Stimulated activated CD4-positive, alpha-beta T cell treated with anti-CD3 and anti-CD28 coated beads, TNF-alpha, amount 100 ng/mL, for 48 hours (primary cell): ENCODE measurements around the gene ZBTB25.

ENCODE experiments used
- DNase-seq, 3 donors: peaks; one replicate each; pipeline ENCODE4 v3.0.0-alpha.2; 2020; ENCODE audit warnings: low read depth in 3 of 3

Gene ZBTB25

DNA sequence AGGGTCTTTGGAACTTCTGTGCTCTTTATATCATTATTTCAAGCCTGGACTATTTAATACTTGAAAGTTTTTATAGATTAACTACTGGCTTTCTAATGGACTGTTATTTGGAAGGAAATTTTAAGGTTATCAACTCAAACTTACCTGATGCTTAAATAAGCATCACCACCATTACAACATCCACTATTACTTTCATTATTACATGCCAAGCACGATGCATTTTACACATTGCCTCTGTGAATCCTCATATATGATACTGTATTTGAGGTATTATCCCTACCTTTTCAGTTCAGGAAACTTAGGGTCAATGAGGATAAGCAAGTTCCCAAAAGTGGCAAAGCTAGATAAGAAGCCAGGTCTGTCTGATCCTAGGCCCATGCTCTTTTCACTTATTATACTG, 13.3 kb upstream of the ZBTB25 start:
- DNase-seq: no peak

DNA sequence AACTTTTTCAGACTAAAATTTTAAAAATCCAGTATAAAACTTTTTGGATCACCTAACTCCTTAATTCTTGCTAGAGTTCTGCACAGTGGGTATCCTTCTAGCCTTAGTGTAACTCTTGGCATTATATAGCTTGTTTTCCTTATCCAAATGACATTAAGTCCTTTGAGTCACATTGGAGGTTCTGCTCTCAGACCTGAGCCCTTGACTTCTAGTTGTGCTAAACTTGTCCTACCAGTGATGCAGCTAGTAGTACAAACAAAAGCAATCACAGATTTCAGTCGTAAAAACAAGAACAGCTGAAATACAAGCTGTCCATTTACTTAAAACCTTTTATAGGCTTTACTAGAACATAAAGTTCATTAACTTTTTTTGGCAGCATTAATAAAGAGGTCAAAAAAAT, 11.4 kb upstream of the ZBTB25 start:
- no peak for DNase-seq

DNA sequence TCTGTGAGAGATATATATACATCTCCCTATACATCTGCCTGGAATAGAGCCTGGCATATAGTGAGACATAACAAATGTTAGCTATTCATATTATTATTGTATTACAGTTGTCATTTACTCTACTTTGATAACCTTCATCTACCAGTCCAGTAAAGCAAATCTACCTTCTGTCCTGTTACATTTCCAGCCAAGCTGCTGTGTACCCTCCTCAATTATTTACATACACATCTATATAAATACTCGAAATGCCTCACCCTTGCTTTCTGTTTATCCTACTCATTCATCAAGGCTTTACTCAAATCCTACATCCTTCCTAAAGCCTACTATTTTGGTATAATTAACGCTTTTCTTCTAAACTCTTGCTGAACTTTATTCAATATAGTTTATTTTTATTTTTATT, 9.6 kb upstream of the ZBTB25 start:
- no peak for DNase-seq

DNA sequence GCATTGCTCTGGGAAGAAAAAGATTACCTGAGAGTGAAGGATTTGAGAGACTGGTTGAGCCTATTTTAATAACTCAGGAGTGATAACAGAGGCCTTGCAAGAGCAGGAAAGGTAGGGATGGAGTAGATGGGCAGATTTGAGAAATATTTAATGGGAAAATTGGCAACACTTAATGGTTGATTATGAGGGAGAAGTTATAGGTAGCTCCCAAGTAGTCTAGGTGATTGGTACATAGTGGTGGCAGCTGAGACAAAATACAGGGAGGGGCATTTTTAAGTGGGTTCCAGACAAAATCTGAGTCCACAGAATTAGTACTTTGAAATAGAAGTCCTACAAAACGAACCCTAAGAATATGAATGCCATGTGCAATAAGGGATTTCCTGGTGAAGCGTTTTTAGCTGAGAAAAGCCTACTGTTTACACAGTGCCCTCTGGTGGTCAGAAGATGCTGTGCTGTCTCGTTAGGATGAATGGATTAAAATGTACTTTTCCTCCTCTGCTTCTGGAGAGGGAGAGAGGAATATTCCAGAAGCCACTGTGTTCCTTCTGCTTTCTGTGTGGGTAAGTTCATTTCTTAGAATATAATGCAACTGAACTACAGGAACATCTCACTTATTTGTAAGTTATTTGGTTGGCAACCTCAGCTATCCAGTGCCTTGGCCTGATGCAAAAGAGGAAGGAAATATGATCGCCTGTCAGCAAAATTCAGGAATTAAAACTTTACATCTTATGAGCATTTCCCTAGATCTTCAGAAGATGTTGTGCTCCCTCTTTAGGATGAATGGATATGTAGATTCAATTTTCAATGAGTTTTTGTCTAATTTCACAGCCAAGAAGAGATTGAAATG, 7.4 kb upstream of the ZBTB25 start:
- peak in 2 of 3 donors; percentile 46 for DNase-seq

DNA sequence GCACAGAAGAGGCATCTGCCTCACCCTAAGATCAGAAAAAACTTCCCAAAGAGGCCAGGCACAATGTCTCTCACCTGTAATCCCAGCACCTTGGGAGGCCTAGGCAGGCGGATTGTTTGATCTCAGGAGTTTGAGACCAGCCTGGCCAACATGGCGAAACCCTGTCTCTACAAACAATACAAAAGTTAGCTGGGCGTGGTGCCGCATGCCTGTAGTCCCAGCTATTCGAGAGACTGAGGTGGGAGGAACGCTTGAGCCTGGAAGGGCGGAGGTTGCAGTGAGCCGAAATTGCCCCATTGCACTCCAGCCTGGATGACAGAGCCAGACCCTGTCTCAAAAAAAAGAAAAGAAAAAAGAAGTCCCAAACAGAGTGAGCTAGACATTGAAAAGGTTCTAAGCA, 5.4 kb upstream of the ZBTB25 start:
- no peak for DNase-seq

DNA sequence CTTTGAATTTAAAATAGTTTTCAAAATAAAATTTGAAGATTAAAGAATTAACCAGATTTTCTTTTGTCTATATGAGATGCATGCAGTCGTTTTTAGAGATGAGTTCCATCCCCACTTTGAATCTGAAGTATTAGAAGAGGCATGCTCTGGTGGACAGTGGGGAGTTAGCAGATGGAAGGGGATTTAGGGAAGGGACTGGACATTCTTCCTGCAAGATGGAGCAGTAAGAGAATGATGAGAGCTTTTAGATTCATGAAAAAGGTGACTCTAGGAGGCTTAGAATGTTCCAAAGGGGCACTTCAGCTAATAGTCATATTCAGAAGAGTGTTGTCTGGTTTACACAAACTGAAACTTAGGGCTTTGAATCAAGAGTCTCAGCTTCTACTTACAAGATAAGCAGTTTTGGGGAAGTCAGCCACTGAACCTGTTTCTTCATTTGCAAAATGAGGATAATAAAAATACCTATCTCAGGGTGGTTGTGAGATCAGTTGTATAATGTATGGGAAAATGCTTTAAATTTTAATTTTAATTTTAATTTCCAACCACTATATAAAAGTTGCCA, 4.7 kb upstream of the ZBTB25 start:
- DNase-seq: no peak

DNA sequence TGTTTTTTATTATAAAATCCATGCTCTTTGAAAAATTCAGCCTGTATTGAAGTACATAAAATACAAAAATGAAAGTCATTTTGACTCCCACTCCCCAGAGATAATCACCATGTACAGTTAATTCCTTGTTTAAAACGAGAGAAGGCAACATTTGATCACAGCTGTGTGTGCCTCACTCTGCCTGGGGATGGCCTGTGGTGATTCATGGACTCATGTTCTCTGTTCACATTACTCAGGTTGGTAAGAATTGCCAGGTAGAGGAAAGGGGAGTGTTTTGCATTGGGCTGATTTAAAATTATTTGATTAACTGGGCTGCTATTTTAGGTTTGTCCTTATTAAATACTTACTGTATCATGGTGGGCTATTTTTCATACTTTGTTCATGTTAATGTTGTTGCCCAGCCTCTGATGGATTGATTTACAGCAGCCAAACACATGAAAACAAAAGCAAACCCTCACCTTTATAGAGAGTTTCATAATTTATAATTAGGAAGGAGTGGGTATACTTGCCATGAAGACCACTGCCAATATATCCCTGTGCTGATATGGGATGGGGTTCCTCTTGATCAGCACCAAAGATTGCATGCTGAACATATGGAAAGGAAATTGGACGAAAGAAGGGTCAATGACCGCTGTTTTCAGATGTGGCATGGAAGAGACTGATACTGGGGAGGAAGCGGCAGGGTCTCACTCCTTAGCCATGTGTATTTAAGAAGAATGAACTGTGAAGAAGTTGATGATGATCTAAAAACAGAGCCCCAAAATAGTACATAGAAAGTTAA, 3.9 kb upstream of the ZBTB25 start:
- peak in 1 of 3 donors; percentile 44 for DNase-seq

DNA sequence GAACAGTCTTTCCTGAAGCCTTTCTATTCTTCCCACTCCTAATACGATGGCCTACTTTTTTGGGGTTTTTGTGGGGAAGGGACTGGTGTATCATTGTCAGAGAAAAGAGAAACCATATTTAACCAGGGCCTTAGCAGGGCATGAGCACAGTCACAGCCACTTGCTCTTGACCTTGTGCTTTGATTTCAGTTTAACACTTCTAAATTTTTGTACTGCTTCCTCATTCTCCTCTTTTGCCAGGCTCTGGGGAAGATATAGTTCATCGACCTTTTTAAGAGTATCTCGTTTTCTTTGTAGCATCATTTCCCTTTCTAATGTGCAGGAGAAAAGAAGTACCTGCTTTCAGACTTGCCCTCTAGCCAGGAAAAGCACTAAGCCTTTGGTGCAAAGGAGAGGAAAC, 3.1 kb upstream of the ZBTB25 start:
- DNase-seq: no peak

DNA sequence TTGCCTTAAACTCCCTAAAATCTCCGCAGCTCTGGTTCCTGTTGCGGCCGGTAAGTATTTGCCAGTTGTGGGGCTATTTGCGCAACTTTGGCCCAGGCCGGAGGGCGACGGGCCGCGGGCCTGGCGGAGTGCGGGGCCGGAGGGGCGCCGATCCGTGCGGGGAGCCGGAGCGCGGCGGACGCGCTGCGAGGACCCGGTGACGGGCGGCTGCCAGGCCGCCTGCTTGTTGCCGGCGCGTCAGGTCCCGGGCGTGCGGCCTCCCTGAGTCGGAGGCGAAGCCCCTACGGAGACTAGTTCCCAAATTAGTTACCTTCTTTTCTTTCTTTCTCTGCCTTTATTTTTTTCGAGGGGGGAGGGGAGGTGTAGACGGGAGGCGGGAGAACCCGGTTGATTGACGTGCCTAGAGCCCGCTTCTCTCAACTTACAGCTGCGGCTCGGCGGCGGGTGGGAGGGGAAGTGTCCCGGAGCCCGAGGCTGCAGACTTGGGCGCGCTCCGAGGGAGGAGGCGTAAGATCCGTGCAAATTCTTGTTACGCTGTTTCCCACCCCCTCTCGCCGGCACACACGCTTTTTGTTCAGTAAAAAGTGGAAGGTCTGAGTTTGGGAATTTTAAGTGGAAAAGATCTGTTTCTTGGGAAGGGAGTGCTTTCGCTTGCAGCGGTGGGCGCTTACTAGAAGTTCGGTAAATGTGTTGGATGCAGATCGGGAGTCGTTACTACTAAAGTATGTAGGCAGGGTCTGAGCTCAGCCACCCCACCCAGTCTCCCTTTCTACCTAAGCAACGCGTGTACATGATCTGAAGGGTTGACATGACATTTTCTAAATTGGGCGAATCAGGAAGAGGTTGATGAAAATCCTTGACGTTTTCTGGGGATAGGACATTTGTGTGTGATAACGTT, 1.5 kb upstream of the ZBTB25 start:
- DNase-seq: peak; percentile 67 to 89 (median 82)

DNA sequence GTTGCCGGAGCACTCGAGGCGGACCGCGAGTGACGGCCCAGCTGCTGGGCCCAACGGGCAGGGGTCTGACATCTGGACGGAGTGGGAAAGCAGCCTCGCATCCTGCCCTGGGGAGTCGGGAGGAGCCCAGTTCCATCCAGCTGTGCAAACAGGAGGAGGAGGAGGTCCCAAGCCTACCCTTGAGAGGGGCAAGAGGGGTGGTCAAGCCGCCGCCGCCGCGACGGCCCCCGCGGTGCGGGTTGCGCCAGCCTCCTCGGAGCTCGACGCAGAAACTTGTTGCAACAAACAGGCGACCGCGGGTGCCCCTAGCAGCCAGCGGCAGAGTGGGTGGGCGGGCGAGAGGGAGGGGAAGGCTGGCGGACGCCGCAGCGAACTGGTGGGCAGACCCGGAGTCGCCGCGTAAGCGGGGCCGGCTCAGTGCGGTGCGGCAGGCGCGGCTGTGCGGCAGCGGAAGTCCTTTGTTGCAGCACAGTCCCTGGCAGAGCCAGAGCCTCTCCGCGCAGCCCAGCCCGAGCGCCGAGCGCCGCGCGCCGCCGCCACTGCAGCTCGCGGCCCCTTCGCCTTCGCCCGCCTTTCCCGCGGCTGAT, 765 bp upstream of the ZBTB25 start, which contains the start of gene ZBTB1:
ZBTB1 (plus strand) TSS at position 461 of the 587 bp plus-strand sequence. CDS start 16,735 bp downstream, outside the sequence.
- DNase-seq: peak; percentile 74 to 84 (median 75)

DNA sequence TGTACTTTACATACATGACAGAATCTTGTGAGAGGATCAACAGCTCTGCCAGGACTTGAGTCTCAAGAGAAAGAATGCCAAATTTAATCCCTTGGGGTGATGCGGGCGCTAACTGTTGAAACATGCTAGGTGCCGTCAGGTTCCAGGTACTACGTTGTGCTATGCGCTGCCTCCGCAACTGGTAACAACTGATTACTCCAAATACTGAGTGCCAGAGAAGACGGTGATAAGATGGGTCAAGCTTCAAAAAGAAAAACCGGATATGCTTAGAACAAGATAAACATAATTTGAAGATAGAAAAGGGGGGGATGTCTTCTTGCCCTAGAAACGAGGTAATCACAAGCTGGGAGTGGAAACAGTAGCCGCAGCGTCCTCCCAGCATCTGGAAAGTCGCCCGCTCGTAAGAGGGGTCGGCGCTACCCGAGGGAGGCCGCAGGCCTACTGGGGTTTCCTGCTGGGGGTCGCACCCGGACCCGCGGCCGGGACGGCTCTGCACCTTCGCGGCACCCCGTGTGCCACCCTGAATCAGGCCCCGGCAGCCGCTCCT, 678 bp downstream of the ZBTB25 start:
- DNase-seq: no peak

DNA sequence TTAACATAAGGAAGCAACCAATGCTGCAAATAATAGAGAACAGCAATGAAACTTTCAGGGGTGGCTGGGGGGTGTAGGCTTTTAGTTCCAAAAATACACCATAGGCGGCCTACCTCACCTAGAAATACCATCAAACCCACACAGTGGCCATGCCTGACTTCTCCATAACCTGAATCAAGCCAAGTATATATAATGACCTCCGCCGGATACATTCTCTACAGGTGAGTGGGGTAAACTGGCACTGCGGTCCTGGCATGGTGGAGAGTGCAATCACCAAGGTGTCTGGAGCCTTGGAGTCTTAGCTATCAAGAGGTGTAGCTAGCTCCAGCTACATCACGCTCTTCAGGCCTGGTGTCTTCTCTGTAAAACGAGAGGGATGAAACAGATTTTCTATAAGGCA, 1.2 kb downstream of the ZBTB25 start:
- DNase-seq: no peak

DNA sequence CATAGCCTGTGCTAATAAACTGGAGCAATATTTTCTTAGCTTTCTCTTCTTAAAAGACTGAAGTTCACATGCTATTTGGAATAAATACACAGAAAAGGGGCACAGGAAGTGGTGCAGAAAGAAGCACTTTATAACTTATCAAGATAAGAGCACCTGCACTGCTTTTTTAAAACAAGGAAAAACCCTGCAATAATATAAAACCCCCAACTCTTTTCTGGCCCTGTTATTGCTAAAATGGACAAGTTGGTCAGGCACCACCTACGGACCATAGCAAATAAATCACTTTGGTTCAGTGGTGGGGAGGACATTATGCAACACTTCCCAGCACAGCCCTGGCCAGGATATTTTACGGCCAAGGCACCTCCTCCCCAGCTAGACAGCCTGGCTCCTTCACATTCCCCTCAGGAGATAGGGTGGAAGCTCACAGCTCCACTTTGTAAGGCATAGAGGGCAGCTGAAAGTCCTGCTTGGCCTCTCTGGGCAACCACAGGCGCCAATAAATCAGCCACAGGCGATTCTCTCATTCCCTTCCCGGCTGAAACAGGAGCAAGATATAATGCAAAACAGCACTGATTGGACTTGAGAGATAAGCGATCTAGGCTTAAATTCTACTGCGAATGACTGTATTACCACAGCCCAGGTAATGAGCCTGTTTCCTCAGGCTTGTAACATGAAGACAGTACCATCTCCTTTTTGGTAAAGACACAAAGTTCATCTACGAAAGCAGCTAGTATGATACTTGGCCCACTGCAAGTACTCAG, 2.0 kb downstream of the ZBTB25 start:
- DNase-seq: no peak

DNA sequence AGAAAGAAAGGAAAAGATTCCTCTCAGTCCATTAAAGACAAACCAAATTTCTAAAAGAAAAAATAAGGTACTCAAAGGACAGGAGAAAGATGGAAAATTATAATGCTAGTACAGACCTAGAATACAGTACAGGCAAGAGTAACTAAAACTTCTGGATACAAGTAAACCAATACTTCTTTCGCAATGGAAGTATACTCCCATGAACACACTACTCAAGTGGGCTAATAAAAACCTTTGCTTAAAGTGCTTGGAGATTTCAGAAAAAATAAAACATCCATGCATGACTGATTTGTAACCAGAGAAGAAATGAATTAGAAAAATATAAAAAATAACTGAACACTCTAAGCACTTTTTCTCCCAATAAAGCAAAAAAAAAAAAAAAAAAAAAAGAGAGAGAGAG, 3.5 kb downstream of the ZBTB25 start:
- DNase-seq: no peak

DNA sequence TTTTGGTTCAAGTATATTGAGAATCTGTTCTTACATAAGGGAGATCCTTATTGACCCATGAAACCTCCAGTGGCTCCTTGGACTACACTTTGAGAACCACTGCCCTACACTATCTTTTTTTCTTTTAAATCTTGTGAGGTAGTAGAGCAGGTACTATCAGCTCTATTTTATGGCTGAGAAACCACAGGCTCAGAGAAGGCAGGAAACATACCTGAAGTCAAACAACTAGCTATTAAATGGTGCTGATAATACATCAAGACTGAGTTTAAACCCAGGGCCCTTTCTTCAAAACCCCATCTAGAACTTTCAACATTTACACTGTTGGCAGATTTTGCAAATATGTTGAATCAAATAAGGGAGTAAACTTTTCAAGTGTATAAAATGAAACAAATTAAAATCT, 6.9 kb downstream of the ZBTB25 start:
- DNase-seq: no peak

DNA sequence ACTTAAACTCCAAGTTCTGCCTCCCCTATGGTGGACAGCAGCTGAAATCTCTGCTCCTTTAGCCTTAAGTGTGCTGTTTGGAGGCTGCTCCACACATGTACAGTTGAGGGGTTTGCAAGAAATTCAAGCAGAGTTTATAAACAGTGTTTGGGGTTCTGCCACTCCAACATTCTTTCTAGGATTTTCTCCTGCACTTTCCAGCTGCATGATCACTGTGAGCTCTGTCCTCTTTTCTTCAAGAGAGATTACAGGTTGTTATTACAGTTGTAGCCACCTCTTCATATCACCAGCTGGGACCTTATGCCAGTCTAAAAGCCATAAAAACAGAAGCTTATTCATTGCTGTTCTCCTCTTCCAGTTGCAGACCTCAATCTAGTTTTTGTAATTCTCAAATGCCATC, 8.4 kb downstream of the ZBTB25 start:
- no peak for DNase-seq

DNA sequence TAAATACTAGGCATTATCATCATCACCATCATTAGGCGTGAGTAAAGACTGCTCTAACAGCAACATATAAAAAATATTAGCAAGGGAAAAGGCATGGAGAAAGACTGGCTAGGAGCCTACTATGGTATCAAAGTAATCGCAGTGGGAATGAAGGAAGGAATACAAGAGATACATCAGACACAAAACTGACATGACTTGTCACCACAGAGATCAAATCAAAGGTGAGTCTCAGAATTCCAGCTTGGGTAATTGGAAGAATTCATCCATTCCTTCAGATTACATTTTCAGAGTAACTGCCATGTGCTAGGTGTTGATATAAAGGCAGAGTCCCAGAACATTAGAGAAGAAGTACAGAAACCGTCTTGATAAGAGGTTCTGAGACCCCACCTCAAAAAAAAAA, 10.2 kb downstream of the ZBTB25 start:
- DNase-seq: no peak

DNA sequence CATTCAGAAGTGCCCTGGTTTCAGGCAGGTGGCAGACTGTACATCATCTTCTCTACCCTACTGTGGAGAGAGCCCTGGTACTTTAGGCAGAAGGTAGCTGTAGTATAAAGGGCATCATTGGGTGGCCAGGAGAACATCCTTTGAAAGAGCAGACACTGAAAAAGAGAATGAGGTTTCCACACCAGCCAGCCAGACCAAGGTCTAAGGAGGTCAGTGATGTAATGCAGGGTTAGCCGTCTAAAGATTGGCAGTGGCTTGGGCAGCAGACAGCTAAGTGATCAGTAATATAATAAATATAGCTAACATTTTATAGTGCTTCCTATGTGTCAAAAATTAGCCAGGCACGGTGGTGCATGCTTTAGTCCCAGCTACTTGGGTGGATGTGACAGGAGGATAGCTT, 12.0 kb downstream of the ZBTB25 start:
- no peak for DNase-seq

DNA sequence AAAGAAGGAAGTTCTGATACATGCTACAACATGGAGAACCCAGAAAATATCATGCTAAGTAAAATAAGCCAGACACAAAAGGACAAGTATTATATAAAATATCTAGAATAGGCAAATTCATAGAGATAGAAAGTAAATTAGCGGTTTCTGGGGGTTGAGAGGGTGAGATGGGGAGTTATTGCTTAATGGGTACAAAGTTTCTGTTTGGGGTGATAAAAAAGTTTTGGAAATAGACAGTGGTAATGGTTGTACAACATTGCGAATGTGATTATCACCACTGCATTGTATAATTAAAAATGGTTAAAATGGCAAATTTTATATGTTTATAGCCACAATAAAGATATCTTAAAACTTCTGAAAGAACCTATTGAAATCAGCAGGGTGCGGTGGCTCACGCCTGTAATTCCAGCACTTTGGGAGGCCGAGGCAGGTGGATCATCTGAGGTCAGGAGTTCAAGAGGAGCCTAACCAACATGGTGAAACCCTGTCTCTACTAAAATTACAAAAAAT, 15.0 kb downstream of the ZBTB25 start:
- DNase-seq: no peak

DNA sequence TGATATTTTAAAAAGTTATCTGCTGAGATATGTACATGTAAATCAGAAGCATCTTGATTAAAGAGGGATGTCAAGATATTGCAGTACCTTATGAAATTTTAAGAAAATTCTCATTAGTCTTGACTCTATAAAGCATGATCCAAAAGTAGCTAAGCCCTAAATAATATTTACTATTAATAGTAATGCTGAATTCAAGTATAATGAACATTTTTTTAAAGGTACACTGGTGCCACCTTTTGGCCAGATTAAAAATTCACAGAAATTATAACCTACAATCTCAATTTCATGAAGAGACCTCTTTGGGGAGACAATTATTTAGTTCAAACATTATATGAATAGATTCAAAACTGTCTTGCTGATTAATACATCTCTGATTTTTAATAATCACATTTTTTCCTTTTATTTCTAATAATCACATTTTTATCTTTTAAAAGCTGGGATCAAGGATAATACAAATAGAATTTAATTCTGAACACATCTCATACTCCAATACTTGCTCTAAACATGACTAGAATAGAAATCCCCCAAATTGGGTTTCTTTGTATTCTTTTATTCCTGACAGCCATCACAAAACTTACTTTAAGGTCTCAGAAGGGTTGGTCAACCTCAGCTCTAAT, 24.9 kb downstream of the ZBTB25 start:
- DNase-seq: no peak
